Left colon (tissue), 2 donors: ENCODE data around the gene PLCB2. TPM values are rescaled to one million over a fixed set of nuclear protein-coding genes. Genes with fewer than 3 reads are reported as not detected.

Source experiments
- ATAC-seq: fragments of 200-7000 bp; cut with Tn5 transposase; one replicate; pipeline ENCODE4 v1.9.1; 2020; ENCODE audit warnings: mild to moderate bottlenecking, moderate library complexity
- DNase-seq, 2 donors: peaks; one replicate each; pipeline ENCODE4 v3.0.0-alpha.2; 2020
- intact Hi-C, 2 donors: fragments of 100-400 bp; cut with DNase I in 1 of 2; cut with micrococcal nuclease in 1 of 2; formaldehyde crosslinking; loops; one replicate each; pipeline versions ENCODE4 v1.11.2 to v1.14.0; 2022; cut with DNase I, micrococcal nuclease
- total RNA-seq, 2 donors: library from RNA; stranded (reverse); fragmentation: NEBNext Ultra II Directional; extraction: Animal tissue kit (Norgen Biotek cat#: 25700); gene quantifications; one replicate each; pipeline ENCODE4 v1.2.1, GENCODE V29; 2021
- donor health status: DM: no; HTN: no; CAD: no.
- donor health status: DM: yes; HTN: yes; CAD: no.

PLCB2 gene
- total RNA-seq, 2 donors from 2014 or later: 6.0 to 11.2 TPM

- ATAC-seq (peak; percentile 23), DNase-seq (peak in 1 of 2 donors; percentile 29)
- intact Hi-C loops: no loop called here
Observed at GRCh38 chr15:40342416-40343320, 34.9 kb upstream of the PLCB2 start.

GRCh38 chr15:40340740-40341400 lies 33.1 kb upstream of the PLCB2 start, which contains the start of gene CCDC9B:
Gene CCDC9B, minus strand, starts transcription at chr15:40340939. Its CDS starts 120 bp downstream, at chr15:40340819.
- intact Hi-C loops: no loop called here

GRCh38 chr15:40340038-40340739 lies 32.5 kb upstream of the PLCB2 start:
- peak; percentile 79 to 81 for DNase-seq
- intact Hi-C loops: no loop called here
- ATAC-seq: peak; percentile 24

More at GRCh38 chr15:40340740-40341400, 33.1 kb upstream of the PLCB2 start, which contains the start of gene CCDC9B:
- ATAC-seq: peak; percentile 71
- peak; percentile 95 to 97 for DNase-seq

GRCh38 chr15:40339621-40339945 lies 31.8 kb upstream of the PLCB2 start:
- DNase-seq (peak; percentile 23 to 41), ATAC-seq (no peak)
- intact Hi-C loops: no loop called here

- DNase-seq (peak in 1 of 2 donors; percentile 22), ATAC-seq (no peak)
- intact Hi-C loops: no loop called here
Observed at GRCh38 chr15:40338921-40339620, 31.3 kb upstream of the PLCB2 start.

- intact Hi-C loops: no loop called here
- DNase-seq (peak; percentile 81 to 87), ATAC-seq (peak; percentile 22)
Observed at GRCh38 chr15:40338041-40338657, 30.4 kb upstream of the PLCB2 start.

- DNase-seq (peak in 1 of 2 donors; percentile 34), ATAC-seq (no peak)
- intact Hi-C loops: no loop called here
Observed at GRCh38 chr15:40337597-40337996, 29.9 kb upstream of the PLCB2 start.

- intact Hi-C loops: no loop called here
- no peak for ATAC-seq
Observed at GRCh38 chr15:40336744-40337122, 29.0 kb upstream of the PLCB2 start.

GRCh38 chr15:40335938-40336743 lies 28.4 kb upstream of the PLCB2 start:
- no peak for ATAC-seq
- DNase-seq: peak in 1 of 2 donors; percentile 4
- intact Hi-C loops: no loop called here

More at GRCh38 chr15:40336744-40337122, 29.0 kb upstream of the PLCB2 start:
- DNase-seq: peak in 1 of 2 donors; percentile 20

- intact Hi-C loops: no loop called here
- ATAC-seq (no peak), DNase-seq (peak in 1 of 2 donors; percentile 35)
Observed at GRCh38 chr15:40334941-40335795, 27.4 kb upstream of the PLCB2 start.

GRCh38 chr15:40334541-40334940 lies 26.8 kb upstream of the PLCB2 start:
- intact Hi-C loops: no loop called here
- no peak for ATAC-seq
- DNase-seq: peak in 1 of 2 donors; percentile 33

GRCh38 chr15:40333922-40334492 lies 26.3 kb upstream of the PLCB2 start:
- peak; percentile 50 for ATAC-seq
- peak; percentile 50 to 66 for DNase-seq
- intact Hi-C loops: no loop called here

- ATAC-seq: no peak
- peak; percentile 15 to 31 for DNase-seq
- intact Hi-C loops: no loop called here
Observed at GRCh38 chr15:40332113-40332781, 24.5 kb upstream of the PLCB2 start.

- intact Hi-C loops: no loop called here
- DNase-seq: peak in 1 of 2 donors; percentile 1
- ATAC-seq: no peak
Observed at GRCh38 chr15:40331637-40332036, 23.9 kb upstream of the PLCB2 start.

GRCh38 chr15:40331026-40331425 lies 23.3 kb upstream of the PLCB2 start:
- peak in 1 of 2 donors; percentile 4 for DNase-seq
- ATAC-seq: no peak
- intact Hi-C loops: no loop called here

GRCh38 chr15:40330368-40330836 lies 22.7 kb upstream of the PLCB2 start:
- intact Hi-C loops: no loop called here
- peak; percentile 3 for ATAC-seq
- DNase-seq: peak; percentile 34 to 81
